22Rv1 (cell line): ENCODE data around the gene SS18L1.

Experiments used
- ZFX ChIP-seq: fragments of 450-650 bp; IDR thresholded peaks from 2 replicates; pipeline ENCODE4 v1.6.1; 2017; ENCODE audit warnings: antibody characterized with exemption, borderline replicate concordance
- TF ChIP-seq, protein P1 (sequence below): fragments of 450-650 bp; IDR thresholded peaks from 2 replicates; pipeline ENCODE4 v1.5.1; 2017; ENCODE audit warnings: mild to moderate bottlenecking

DNA sequence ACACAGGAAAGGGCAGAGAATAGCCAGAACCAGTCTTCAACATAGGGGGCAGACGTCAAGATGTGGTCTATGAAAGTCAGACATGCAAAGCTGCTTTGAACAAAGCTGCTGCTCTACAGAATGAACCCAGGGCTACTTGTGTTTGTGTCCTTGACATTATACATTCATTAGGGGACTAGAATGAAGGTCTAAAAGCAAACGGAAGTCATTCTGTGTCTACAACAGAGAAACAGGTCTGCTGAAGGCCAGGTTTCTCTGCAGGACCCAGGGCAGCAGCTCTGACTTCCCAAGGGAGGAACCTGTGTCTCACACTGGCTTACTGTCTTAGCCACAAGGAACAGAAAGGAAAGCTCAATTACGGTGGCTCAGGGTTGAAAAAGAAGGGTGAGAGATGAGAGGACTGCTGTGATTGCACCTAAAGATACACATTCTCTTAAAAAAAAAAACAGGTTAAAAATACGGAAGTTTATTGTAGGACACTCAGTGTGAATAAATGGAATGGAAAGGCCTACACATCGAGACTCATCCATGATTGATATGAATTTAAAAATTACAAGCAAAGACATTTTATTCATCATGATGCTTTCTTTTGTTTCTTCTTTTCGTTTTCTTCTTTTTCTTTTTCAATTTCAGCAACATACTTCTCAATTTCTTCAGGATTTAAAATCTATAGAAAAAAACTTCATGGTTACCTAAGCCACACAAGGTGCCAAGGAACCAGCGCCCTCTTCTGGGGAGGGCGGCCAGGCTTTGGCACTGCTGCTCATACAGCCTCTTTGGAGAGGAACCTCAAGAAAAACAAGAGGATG lies 7.1 kb upstream of the SS18L1 start:
- TF ChIP-seq, protein P1, sequence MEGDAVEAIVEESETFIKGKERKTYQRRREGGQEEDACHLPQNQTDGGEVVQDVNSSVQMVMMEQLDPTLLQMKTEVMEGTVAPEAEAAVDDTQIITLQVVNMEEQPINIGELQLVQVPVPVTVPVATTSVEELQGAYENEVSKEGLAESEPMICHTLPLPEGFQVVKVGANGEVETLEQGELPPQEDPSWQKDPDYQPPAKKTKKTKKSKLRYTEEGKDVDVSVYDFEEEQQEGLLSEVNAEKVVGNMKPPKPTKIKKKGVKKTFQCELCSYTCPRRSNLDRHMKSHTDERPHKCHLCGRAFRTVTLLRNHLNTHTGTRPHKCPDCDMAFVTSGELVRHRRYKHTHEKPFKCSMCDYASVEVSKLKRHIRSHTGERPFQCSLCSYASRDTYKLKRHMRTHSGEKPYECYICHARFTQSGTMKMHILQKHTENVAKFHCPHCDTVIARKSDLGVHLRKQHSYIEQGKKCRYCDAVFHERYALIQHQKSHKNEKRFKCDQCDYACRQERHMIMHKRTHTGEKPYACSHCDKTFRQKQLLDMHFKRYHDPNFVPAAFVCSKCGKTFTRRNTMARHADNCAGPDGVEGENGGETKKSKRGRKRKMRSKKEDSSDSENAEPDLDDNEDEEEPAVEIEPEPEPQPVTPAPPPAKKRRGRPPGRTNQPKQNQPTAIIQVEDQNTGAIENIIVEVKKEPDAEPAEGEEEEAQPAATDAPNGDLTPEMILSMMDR = peak; percentile 94
- no peak for TF ChIP-seq ZFX
